ENCODE results near the gene PKN1. TPM values are rescaled to one million over a fixed set of nuclear protein-coding genes. Genes with fewer than 3 reads are reported as not detected.
"Not testable (repeated sequence)": the region's sequence is repeated elsewhere in the genome, so short reads cannot be mapped to it uniquely, and the experiment has no call there.

Gene PKN1
- polyA plus RNA-seq, 1 donor (not counting 4 experiments of a cell fraction or from before 2014, with no cell fraction given), result 0.62 TPM

GRCh38 chr19:14459703-14460102, 26.6 kb downstream of the PKN1 start:
- no peak overlapping the region for H3K27ac ChIP-seq (ENCODE audit: control insufficient read depth, insufficient read depth, low read length)
- dilution Hi-C loops (cut with MboI; ENCODE audit: extremely low pct_ligation_motif_present, low sequenced_read_pairs), result no loop called here
- no peaks in the 10 kb centered on the region for H3K27me3 ChIP-seq (ENCODE audit: control insufficient read depth, extremely low read depth, insufficient read depth, low read length)
- H3K36me3 ChIP-seq (ENCODE audit: control insufficient read depth in 2 of 2, extremely low read depth in 1 of 2, insufficient read depth in 2 of 2, low read length in 2 of 2), result no peaks in the 10 kb centered on the region
- no peak overlapping the region for H3K4me3 ChIP-seq (ENCODE audit: control insufficient read depth in 2 of 3, extremely low read depth in 1 of 3, insufficient read depth in 2 of 3, low read depth in 1 of 3, low read length in 3 of 3)
- H3K4me1 ChIP-seq (ENCODE audit: control insufficient read depth, extremely low read depth, insufficient read depth, low read length), result no peaks in the 10 kb centered on the region
- no peaks in the 10 kb centered on the region for H3K79me2 ChIP-seq (ENCODE audit: control insufficient read depth, insufficient read depth, low read length)
- no peak overlapping the region for H3K4me2 ChIP-seq (ENCODE audit: control insufficient read depth, extremely low read depth, insufficient read depth, low read depth, low read length)
- H3K9ac ChIP-seq (ENCODE audit: control insufficient read depth, extremely low read depth, insufficient read depth, low read length), result no peak overlapping the region
- TF ChIP-seq EZH2 (IDR thresholded peaks at IDR 0.05; ENCODE audit: low read length), result no peak
- TF ChIP-seq, protein P1, sequence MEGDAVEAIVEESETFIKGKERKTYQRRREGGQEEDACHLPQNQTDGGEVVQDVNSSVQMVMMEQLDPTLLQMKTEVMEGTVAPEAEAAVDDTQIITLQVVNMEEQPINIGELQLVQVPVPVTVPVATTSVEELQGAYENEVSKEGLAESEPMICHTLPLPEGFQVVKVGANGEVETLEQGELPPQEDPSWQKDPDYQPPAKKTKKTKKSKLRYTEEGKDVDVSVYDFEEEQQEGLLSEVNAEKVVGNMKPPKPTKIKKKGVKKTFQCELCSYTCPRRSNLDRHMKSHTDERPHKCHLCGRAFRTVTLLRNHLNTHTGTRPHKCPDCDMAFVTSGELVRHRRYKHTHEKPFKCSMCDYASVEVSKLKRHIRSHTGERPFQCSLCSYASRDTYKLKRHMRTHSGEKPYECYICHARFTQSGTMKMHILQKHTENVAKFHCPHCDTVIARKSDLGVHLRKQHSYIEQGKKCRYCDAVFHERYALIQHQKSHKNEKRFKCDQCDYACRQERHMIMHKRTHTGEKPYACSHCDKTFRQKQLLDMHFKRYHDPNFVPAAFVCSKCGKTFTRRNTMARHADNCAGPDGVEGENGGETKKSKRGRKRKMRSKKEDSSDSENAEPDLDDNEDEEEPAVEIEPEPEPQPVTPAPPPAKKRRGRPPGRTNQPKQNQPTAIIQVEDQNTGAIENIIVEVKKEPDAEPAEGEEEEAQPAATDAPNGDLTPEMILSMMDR (optimal IDR thresholded peaks at IDR 0.05 in 1 of 3, IDR thresholded peaks at IDR 0.05 in 1 of 3, conservative IDR thresholded peaks at IDR 0.05 in 1 of 3; ENCODE audit: extremely low read depth in 1 of 3, insufficient read depth in 2 of 3, low read length in 3 of 3), result no peak
- no peaks in the 10 kb centered on the region for H3K9me1 ChIP-seq (ENCODE audit: control insufficient read depth, extremely low read depth, insufficient read depth, low read length)
- no peaks in the 10 kb centered on the region for H4K20me1 ChIP-seq (ENCODE audit: control insufficient read depth, extremely low read depth, insufficient read depth, low read length)
- no peaks in the 10 kb centered on the region for H3K9me3 ChIP-seq (ENCODE audit: control insufficient read depth, low read depth, low read length)
- H2AFZ ChIP-seq (ENCODE audit: control insufficient read depth, low read length), result no peak overlapping the region
- DNase-seq (ENCODE audit: low read depth, low spot score), result no peak
- FAIRE-seq, result no peak

DNA sequence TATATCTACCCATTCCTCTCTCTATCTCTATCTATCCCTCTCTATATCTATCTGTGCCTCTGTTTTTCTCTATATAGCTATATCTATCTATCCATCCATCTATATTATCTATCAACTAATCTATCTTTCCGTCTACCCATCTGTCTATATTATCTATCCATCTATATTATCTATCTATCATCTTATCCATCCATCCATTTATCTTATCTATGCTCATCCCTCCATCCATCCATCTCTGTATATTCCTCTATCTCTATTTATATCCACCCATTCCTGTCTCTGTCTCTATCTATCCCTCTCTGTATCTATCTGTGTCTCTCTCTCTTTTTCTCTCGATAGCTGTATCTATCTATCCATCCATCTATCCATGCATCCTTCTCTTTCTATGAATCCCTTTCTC, 27.8 kb downstream of the PKN1 start:
- no peak for DNase-seq (ENCODE audit: low read depth, low spot score)
- Histone ChIP-seq H3K36me3 (ENCODE audit: control insufficient read depth in 2 of 2, extremely low read depth in 1 of 2, insufficient read depth in 2 of 2, low read length in 2 of 2) (no peaks in the 10 kb centered on the region), H3K27me3 (ENCODE audit: control insufficient read depth, extremely low read depth, insufficient read depth, low read length) (no peaks in the 10 kb centered on the region), H3K27ac (ENCODE audit: control insufficient read depth, insufficient read depth, low read length) (no peak overlapping the region), H3K79me2 (ENCODE audit: control insufficient read depth, insufficient read depth, low read length) (no peaks in the 10 kb centered on the region), H3K4me3 (ENCODE audit: control insufficient read depth in 2 of 3, extremely low read depth in 1 of 3, insufficient read depth in 2 of 3, low read depth in 1 of 3, low read length in 3 of 3) (no peak overlapping the region), H3K9ac (ENCODE audit: control insufficient read depth, extremely low read depth, insufficient read depth, low read length) (no peak overlapping the region), H3K9me1 (ENCODE audit: control insufficient read depth, extremely low read depth, insufficient read depth, low read length) (no peaks in the 10 kb centered on the region), H2AFZ (ENCODE audit: control insufficient read depth, low read length) (no peak overlapping the region), H4K20me1 (ENCODE audit: control insufficient read depth, extremely low read depth, insufficient read depth, low read length) (no peaks in the 10 kb centered on the region), H3K4me1 (ENCODE audit: control insufficient read depth, extremely low read depth, insufficient read depth, low read length) (no peaks in the 10 kb centered on the region), H3K4me2 (ENCODE audit: control insufficient read depth, extremely low read depth, insufficient read depth, low read depth, low read length) (no peak overlapping the region), H3K9me3 (ENCODE audit: control insufficient read depth, low read depth, low read length) (no peaks in the 10 kb centered on the region)
- TF ChIP-seq, protein P1 (optimal IDR thresholded peaks at IDR 0.05 in 1 of 3, IDR thresholded peaks at IDR 0.05 in 1 of 3, conservative IDR thresholded peaks at IDR 0.05 in 1 of 3; ENCODE audit: extremely low read depth in 1 of 3, insufficient read depth in 2 of 3, low read length in 3 of 3), result no peak
- TF ChIP-seq EZH2 (IDR thresholded peaks at IDR 0.05; ENCODE audit: low read length), result no peak
- no peak for FAIRE-seq
- dilution Hi-C loops (cut with MboI; ENCODE audit: extremely low pct_ligation_motif_present, low sequenced_read_pairs), result no loop called here

DNA sequence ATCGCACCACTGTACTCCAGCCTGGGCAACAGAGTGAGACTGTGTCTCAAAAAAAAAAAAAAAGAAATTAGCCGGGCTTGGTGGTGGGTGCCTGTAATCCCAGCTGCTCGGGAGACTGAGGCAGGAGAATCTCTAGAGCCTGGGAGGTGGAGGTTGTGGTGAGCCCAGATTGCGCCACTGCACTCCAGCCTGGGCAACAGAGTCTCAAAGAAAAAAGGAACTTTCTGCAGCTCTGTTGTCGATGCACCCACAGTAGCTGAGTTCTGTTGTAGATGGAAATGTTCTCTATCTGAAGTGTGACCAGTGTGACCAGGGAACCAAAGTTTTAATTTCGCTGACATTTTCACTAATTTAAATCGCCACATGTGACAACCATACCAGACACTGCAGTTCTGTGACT, 29.3 kb downstream of the PKN1 start:
- dilution Hi-C loops (cut with MboI; ENCODE audit: extremely low pct_ligation_motif_present, low sequenced_read_pairs); H3K9ac ChIP-seq (ENCODE audit: control insufficient read depth, extremely low read depth, insufficient read depth, low read length); H3K79me2 ChIP-seq (ENCODE audit: control insufficient read depth, insufficient read depth, low read length); H3K9me1 ChIP-seq (ENCODE audit: control insufficient read depth, extremely low read depth, insufficient read depth, low read length); H3K27me3 ChIP-seq (ENCODE audit: control insufficient read depth, extremely low read depth, insufficient read depth, low read length); FAIRE-seq; H3K27ac ChIP-seq (ENCODE audit: control insufficient read depth, insufficient read depth, low read length); H4K20me1 ChIP-seq (ENCODE audit: control insufficient read depth, extremely low read depth, insufficient read depth, low read length); H3K4me3 ChIP-seq (ENCODE audit: control insufficient read depth in 2 of 3, extremely low read depth in 1 of 3, insufficient read depth in 2 of 3, low read depth in 1 of 3, low read length in 3 of 3); DNase-seq (ENCODE audit: low read depth, low spot score); H3K4me1 ChIP-seq (ENCODE audit: control insufficient read depth, extremely low read depth, insufficient read depth, low read length); H3K9me3 ChIP-seq (ENCODE audit: control insufficient read depth, low read depth, low read length); H2AFZ ChIP-seq (ENCODE audit: control insufficient read depth, low read length); H3K36me3 ChIP-seq (ENCODE audit: control insufficient read depth in 2 of 2, extremely low read depth in 1 of 2, insufficient read depth in 2 of 2, low read length in 2 of 2); H3K4me2 ChIP-seq (ENCODE audit: control insufficient read depth, extremely low read depth, insufficient read depth, low read depth, low read length): not testable (repeated sequence)
